GM18861 (cell line): ENCODE data around the gene ASCC2.
A peak's percentile ranks its signal among the peaks of the same experiment; 100 is the strongest.
"Not testable (repeated sequence)": the region's sequence is repeated elsewhere in the genome, so short reads cannot be mapped to it uniquely, and the experiment has no call there.

Experiments used
- ATAC-seq: cut with Tn5 transposase; IDR thresholded peaks from one replicate; pipeline ENCODE4 v1.9.1; 2021; ENCODE audit not compliant: unreplicated experiment

ASCC2 gene, protein sequence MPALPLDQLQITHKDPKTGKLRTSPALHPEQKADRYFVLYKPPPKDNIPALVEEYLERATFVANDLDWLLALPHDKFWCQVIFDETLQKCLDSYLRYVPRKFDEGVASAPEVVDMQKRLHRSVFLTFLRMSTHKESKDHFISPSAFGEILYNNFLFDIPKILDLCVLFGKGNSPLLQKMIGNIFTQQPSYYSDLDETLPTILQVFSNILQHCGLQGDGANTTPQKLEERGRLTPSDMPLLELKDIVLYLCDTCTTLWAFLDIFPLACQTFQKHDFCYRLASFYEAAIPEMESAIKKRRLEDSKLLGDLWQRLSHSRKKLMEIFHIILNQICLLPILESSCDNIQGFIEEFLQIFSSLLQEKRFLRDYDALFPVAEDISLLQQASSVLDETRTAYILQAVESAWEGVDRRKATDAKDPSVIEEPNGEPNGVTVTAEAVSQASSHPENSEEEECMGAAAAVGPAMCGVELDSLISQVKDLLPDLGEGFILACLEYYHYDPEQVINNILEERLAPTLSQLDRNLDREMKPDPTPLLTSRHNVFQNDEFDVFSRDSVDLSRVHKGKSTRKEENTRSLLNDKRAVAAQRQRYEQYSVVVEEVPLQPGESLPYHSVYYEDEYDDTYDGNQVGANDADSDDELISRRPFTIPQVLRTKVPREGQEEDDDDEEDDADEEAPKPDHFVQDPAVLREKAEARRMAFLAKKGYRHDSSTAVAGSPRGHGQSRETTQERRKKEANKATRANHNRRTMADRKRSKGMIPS

DNA sequence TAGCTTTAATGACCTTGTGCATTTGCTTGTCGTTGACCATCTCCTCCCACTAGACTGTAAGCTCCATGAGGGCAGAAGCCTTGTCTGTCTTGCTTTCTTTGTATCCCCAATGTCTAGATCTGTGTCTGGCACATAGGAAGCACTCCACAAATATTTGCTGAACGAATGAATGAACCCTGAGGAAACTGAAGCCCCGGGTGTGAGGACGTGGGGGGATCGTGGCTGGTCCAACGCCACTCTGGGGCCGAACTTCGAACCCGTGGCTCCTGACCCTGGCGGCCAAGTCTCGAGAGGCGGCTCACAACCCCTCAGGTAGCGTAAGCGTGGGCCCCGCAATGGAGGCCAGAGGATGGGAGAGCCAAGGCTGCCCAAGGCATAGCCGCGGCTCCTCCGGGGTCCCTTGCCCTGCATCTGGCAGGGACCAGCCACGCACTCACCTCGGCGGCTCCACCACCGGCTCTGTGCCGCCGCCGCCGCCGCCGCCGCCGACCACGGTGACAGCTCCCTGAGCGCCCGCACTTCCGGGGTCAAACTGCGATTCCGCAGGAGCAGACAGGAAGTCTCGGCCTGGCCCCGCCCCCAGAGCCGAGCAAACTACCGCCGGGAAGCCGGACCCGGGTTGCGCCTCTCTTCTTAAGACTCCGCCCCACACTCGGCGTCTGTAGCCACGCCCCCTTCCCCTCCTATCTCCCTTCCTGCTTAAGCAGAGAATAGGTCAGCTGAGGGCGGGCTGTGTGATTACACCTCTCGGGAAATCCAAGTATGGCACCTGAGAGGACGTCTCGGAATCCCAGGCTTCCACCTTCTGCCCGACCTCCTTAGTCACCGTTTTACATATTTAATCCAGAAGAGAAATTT lies at the start of gene ASCC2:
ASCC2 (minus strand) TSS at position 534 of the 858 bp plus-strand sequence. CDS start 5,949 bp downstream, outside the sequence.
- peak; percentile 88 for ATAC-seq

DNA sequence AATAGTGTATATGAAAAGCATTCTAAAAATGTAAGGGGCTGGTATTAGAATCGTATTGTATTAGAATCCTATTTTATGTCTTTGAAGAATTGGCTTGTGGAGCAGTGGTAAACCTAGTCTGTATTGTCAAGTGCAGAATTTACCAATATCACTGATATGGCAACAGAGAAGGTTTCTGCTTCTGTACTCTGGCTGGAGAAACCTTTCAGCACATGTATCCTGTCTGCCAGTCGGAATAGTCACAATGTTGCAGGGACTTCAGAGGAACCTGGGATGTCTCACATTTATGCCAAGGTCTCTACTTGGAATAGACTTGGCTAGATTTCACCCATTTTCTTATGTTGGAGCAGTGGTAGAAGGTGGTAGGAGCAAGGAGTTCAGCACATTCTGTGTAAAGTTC lies 49.3 kb upstream of the ASCC2 start:
- no peak for ATAC-seq

- ATAC-seq, result no peak
Measured at GRCh38 chr22:29886596-29886995, 48.5 kb upstream of the ASCC2 start.

GRCh38 chr22:29885610-29886009 lies 47.5 kb upstream of the ASCC2 start:
- no peak for ATAC-seq

DNA sequence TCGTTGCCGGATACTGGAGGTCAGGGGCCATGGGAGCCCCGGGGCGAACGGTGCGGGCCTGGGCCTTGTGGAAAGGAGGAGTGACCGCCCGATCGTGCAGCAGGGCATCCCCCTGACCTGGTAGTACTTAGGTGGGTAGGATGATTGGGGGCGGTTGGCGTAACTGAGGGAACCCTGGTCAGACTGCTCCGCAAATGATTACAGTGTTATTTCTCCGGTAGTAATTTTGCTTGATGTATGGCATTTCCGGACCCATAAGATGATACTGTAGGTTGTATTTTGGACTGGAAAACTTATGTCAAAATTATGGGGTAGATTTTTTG lies 45.7 kb upstream of the ASCC2 start:
- ATAC-seq, result no peak

GRCh38 chr22:29883045-29883774 lies 45.1 kb upstream of the ASCC2 start, which contains the start of gene MTMR3:
Gene MTMR3 (plus strand): TSS chr22:29883174. CDS start chr22:29971060, 87,886 bp downstream.
- ATAC-seq, result peak; percentile 51

DNA sequence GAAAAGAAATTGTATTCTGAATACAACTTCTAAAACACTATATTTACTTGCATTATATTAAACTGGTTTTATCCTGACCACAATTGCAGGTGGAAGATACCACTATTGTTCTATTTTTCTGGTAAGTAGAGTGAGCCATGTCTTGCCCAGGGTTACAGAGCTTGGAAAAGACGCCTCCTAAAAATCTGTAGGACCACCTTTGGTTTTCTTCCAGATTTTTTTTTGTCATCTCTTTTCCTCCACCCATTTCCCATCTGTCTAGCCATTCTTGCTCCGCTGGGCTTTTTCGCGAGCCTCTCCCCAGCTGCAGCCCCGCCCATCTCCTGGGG lies 44.6 kb upstream of the ASCC2 start:
- ATAC-seq, result peak; percentile 52

- ATAC-seq, result no peak
Measured at GRCh38 chr22:29879753-29880152, 41.7 kb upstream of the ASCC2 start.

- ATAC-seq, result no peak
Measured at GRCh38 chr22:29877620-29878019, 39.5 kb upstream of the ASCC2 start.

DNA sequence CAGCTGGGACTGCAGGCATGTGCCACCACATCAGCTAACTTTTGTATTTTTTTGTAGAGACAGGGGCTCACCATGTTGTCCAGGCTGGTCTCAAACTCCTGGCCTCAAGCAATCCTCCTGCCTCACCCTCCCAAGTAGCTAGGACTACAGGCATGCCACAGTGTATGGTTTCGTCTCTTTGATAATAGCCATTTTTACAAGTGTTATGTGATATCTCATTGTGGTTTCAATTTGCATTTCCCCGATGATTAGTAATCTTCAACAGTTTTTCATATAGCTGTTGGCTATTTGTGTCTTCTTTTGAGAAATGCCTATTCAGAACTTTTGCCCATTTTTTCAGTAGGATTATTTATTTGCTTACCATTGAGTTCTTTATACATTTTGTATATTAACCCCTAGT lies 35.9 kb upstream of the ASCC2 start:
- no peak for ATAC-seq

DNA sequence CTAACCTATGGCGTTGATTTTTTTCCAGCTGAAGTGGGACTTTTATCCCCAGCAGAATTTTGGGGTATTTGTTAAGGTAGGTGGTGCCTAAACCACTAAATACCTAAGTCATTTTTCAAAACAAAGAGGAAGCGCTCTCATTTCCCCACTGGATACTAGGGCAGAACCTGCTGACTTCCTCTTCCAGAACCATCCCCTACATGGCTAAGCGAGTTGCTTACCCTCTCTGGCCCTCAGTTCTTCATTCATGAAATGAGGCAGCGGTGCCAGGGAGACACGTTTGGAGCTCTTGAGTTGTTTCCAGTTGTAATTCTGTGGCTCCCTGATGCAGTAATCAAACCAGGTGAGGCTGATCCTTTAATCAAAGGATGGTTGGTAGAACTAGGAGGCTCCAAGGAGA lies 34.9 kb upstream of the ASCC2 start:
- no peak for ATAC-seq

DNA sequence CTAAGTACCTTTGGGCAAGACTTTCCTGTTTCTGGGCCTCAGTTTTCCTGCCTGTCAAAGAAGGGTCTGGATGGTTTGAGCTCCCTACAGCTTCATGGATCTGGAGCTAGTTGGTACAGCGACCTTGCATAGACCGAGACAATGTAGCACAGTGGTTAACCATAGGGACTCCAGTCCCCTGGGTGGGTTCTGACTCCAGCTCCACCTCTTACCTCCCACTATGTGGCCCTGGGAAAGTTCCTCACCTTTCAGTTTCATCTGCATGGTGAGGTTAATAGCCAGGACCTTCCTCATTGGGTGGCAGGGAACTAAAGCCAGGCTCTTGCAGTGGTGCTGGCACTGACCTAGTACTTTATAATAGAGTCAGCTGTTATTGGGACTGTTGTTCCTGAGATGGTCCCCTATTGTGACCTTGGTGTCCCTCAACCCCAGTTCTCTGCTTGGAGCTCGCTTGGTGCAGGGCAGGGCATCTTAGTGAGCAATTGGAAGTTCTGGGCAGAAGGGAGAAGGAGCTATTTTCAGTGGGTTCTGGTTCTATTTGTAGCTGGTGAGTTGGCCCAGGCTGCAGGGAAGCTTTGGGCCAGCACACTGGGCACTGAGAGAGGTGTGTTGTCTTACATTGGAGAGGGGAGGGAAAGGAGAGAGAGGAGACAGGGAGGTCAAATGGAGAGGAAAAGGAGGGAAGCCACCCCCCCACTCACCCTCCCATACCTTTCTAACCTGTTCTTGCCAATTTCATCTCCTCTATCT lies 34.2 kb upstream of the ASCC2 start:
- no peak for ATAC-seq

DNA sequence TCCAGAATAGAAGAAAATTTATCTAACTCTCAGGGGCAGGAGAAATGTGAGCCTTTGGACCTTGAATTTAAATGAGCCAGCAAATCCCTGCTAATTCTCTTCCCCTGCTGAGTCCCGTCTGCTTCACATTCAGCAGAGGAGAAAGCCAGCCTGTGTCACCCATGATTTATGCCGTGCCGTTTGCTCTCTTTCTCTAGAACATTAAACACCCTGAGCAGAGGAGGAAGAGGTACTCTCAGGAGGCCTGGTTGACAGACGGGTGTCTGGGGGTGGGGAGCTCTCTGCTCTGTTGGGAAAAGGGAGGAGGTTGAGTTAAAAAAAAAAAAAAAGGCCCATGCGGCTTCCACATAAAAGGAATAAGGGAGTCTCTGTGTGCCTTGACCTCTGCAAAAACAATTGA lies 33.6 kb upstream of the ASCC2 start:
- ATAC-seq, result no peak

DNA sequence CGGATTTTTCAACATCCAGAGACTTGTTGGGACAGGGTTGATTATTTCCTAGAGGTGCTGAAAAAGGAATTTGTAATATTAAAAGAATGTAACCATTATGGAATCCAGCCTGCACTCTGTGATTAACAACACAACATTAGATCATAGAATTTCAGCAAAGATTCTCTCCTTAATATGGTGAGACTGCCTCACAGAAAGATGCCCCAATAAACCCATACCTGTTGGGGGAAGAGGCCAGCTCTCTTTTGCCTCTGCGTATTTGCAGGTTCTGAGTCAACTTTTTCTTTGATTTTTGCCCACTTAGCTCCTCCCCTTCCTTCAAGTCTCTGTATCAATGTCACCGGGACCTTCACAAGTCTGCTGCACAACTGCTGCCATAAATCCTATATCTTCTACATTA lies 32.5 kb upstream of the ASCC2 start:
- ATAC-seq, result no peak

GRCh38 chr22:29867851-29868250 lies 29.8 kb upstream of the ASCC2 start:
- no peak for ATAC-seq

- ATAC-seq, result no peak
Measured at GRCh38 chr22:29867260-29867659, 29.2 kb upstream of the ASCC2 start.

DNA sequence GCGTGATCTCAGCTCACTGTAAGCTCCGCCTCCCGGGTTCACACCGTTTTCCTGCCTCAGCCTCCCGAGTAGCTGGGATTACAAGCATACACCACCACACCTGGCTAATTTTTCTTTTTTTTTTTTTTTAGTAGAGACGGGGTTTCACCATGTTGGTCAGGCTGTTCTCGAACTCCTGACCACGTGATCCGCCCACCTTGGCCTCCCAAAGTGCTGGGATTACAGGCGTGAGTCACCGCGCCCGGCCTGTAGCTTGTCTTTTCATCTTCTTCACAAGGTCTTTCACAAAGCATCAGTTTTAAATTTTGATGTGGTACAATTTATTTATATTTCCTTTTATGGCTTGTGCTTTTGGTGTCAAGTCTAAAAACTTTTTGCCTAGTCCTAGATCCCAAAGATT lies 27.5 kb upstream of the ASCC2 start:
- ATAC-seq, result not testable (repeated sequence)

DNA sequence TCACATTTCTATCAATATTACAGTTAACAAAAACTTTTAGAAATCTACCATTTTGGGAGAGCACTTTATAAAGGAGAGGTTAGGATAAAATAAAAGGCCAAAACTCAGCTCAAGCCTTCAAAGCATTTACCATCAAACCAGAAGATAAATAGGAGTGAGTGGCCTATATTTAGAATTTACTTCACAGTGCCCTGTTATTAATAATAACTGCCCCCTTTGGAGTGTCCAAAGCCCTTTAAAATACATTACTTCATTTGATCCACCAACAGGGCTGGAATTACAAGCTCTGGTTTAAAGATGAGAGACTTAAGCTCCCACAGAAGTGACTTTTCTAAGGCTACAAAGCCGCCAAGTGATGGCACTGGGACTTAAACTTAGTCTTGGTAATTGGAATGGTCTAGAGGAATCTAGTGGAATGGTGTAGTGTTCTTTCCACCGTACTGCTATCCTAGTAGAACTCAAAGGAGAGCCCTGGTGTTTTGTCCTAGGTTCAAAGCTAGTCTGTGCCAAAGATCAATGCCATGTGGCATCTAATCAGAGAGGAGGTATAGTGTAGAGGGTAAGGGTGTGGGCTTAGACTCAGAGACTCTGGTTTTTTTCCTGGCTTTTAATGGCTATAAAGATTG lies 23.7 kb upstream of the ASCC2 start:
- ATAC-seq, result no peak

GRCh38 chr22:29860006-29860766 lies 22.1 kb upstream of the ASCC2 start:
- ATAC-seq, result no peak
